SK-N-SH treated with all-trans-retinoic acid at 6 μM for 48 hours (cell line): ENCODE measurements around the gene COL6A2.

ENCODE experiments used
- ARNTL ChIP-seq: fragments of 450-650 bp; formaldehyde crosslinking; IDR thresholded peaks from 2 replicates; pipeline ENCODE4 v1.5.0; 2020; ENCODE audit warnings: low read depth, mild to moderate bottlenecking, moderate library complexity, borderline replicate concordance
- CREB5 ChIP-seq: fragments of 250-450 bp; sonication (Bioruptor Pico); IDR thresholded peaks from 2 replicates; pipeline ENCODE4 v1.5.1; 2020; ENCODE audit warnings: low read depth, mild to moderate bottlenecking, moderate library complexity
- GLIS3 ChIP-seq: fragments of 250-450 bp; sonication (Bioruptor Pico); IDR thresholded peaks from 2 replicates; pipeline ENCODE4 v1.5.0; 2020; ENCODE audit warnings: mild to moderate bottlenecking, moderate library complexity
- ISL1 ChIP-seq: fragments of 250-450 bp; sonication (Bioruptor Pico); IDR thresholded peaks from 2 replicates; pipeline ENCODE4 v2.1.2; 2022; ENCODE audit warnings: mild to moderate bottlenecking, moderate library complexity
- OSR1 ChIP-seq: fragments of 250-450 bp; sonication (Bioruptor Pico); IDR thresholded peaks from 2 replicates; pipeline ENCODE4 v1.8.0; 2022; ENCODE audit warnings: moderate library complexity, mild to moderate bottlenecking, inconsistent platforms
- PATZ1 ChIP-seq: fragments of 250-450 bp; sonication (Bioruptor Pico); IDR thresholded peaks from 2 replicates; pipeline ENCODE4 v1.8.0; 2020; ENCODE audit warnings: mild to moderate bottlenecking, moderate library complexity, borderline replicate concordance
- POU6F1 ChIP-seq: fragments of 250-450 bp; sonication (Bioruptor Pico); IDR thresholded peaks from 2 replicates; pipeline ENCODE4 v1.8.0; 2021; ENCODE audit warnings: low read depth, mild to moderate bottlenecking, moderate library complexity, borderline replicate concordance
- PPARA ChIP-seq: fragments of 250-450 bp; sonication (Bioruptor Pico); IDR thresholded peaks from 2 replicates; pipeline ENCODE4 v1.5.0; 2020; ENCODE audit warnings: mild to moderate bottlenecking, borderline replicate concordance
- RARB ChIP-seq: fragments of 250-450 bp; sonication (Bioruptor Pico); IDR thresholded peaks from 2 replicates; pipeline ENCODE4 v1.8.0; 2021; ENCODE audit warnings: mild to moderate bottlenecking, moderate library complexity
- ZC3H10 ChIP-seq: fragments of 250-450 bp; sonication (Bioruptor Pico); IDR thresholded peaks from 2 replicates; pipeline ENCODE4 v1.5.1; 2021; ENCODE audit warnings: mild to moderate bottlenecking, moderate library complexity
- ZFP3 ChIP-seq: fragments of 250-450 bp; sonication (Bioruptor Pico); IDR thresholded peaks from 2 replicates; pipeline ENCODE4 v1.5.0; 2020; ENCODE audit warnings: mild to moderate bottlenecking, moderate library complexity
- ZFP30 ChIP-seq: fragments of 450-650 bp; formaldehyde crosslinking; IDR thresholded peaks from 2 replicates; pipeline ENCODE4 v1.5.0; 2022; ENCODE audit warnings: mild to moderate bottlenecking, moderate library complexity
- ZNF565 ChIP-seq: fragments of 450-650 bp; formaldehyde crosslinking; conservative IDR thresholded peaks from 2 replicates; pipeline ENCODE4 v1.5.0; 2020; ENCODE audit warnings: low read depth, mild to moderate bottlenecking, moderate library complexity
- ZNF8 ChIP-seq: fragments of 450-650 bp; formaldehyde crosslinking; IDR thresholded peaks from 2 replicates; pipeline ENCODE4 v1.5.0; 2020; ENCODE audit warnings: mild to moderate bottlenecking, moderate library complexity

GRCh38 chr21:46157396-46157986, 59.6 kb downstream of the COL6A2 start:
- TF ChIP-seq ARNTL (CRISPR knock-in tag) (no peak), PATZ1 (no peak), CREB5 (CRISPR knock-in tag) (no peak), ISL1 (CRISPR knock-in tag) (no peak), ZFP3 (no peak), ZNF565 (CRISPR knock-in tag) (no peak), ZNF8 (CRISPR knock-in tag) (no peak), PPARA (no peak), RARB (CRISPR knock-in tag) (no peak), ZC3H10 (no peak), POU6F1 (no peak), GLIS3 (no peak), ZFP30 (CRISPR knock-in tag) (no peak), OSR1 (no peak)
